Natural killer cell (primary cell): ENCODE results near the gene PRODH. TPM values are rescaled to one million over a fixed set of nuclear protein-coding genes. Genes with fewer than 3 reads are reported as not detected.
"Not testable (repeated sequence)": the region's sequence is repeated elsewhere in the genome, so short reads cannot be mapped to it uniquely, and the experiment has no call there.

Experiments
- ATAC-seq, 3 donors: fragments of 150-1000 bp in 2 of 3; fragments of 200-7000 bp in 1 of 3; cut with Tn5 transposase; 1 replicate in 1 of 3; 2 replicates in 2 of 3; pipeline ENCODE4 v1.10.0; 2021; ENCODE audit warnings: mild to moderate bottlenecking in 2 of 3, moderate library complexity in 2 of 3
- DNase-seq, 2 donors: peaks; one replicate each; pipeline versions ENCODE4 v3.0.0 to v3.0.0-alpha.2; 2013 to 2021; ENCODE audit warnings: mixed read lengths in 1 of 2
- H3K27ac ChIP-seq: one replicate; pipeline ENCODE4 v1.5.1; 2013; ENCODE audit warnings: mild to moderate bottlenecking, low read length
- H3K27me3 ChIP-seq: one replicate; pipeline ENCODE4 v1.6.1; 2013; ENCODE audit warnings: low read length; ENCODE audit not compliant: control insufficient read depth, insufficient read depth
- H3K36me3 ChIP-seq: one replicate; pipeline ENCODE4 v1.6.1; 2013; ENCODE audit warnings: low read length; ENCODE audit not compliant: control insufficient read depth, insufficient read depth
- H3K4me1 ChIP-seq: one replicate; pipeline ENCODE4 v1.6.1; 2013; ENCODE audit warnings: low read length; ENCODE audit not compliant: control insufficient read depth, insufficient read depth
- H3K4me3 ChIP-seq: one replicate; pipeline ENCODE4 v1.5.1; 2013; ENCODE audit warnings: low read length
- H3K9me3 ChIP-seq: one replicate; pipeline ENCODE4 v1.6.1; 2013; ENCODE audit warnings: low read length; ENCODE audit not compliant: control insufficient read depth, insufficient read depth
- H3K27ac Mint-ChIP-seq, 2 donors: one replicate each; pipeline ENCODE4 v1.8.0; 2022; ENCODE audit warnings: mild to moderate bottlenecking in 2 of 2, mixed read lengths in 2 of 2, moderate library complexity in 1 of 2
- H3K27me3 Mint-ChIP-seq, 2 donors: one replicate each; pipeline ENCODE4 v1.8.0; 2022; ENCODE audit warnings: low read depth in 2 of 2, mixed read lengths in 2 of 2
- H3K36me3 Mint-ChIP-seq: one replicate; pipeline ENCODE4 v1.8.0; 2022; ENCODE audit warnings: mixed read lengths
- H3K4me1 Mint-ChIP-seq, 2 donors: one replicate each; pipeline ENCODE4 v1.8.0; 2022; ENCODE audit warnings: mixed read lengths in 2 of 2
- H3K4me3 Mint-ChIP-seq: one replicate; pipeline ENCODE4 v1.8.0; 2022; ENCODE audit warnings: mild to moderate bottlenecking, moderate library complexity, mixed read lengths
- H3K9me3 Mint-ChIP-seq, 2 donors: one replicate each; pipeline ENCODE4 v1.8.0; 2022; ENCODE audit warnings: mixed read lengths in 2 of 2
- CTCF ChIP-seq: fragments of 200-600 bp; IDR thresholded peaks from one replicate; pipeline ENCODE4 v1.8.0; 2022; ENCODE audit warnings: antibody characterized with exemption
- WGBS: methylation state at CpG from one replicate; pipeline ENCODE4 v1.1.7; 2013; ENCODE audit warnings: missing lambda C conversion rate; ENCODE audit not compliant: insufficient coverage; 5-methylcytosine and 5-hydroxymethylcytosine counted together
- intact Hi-C: fragments of 100-400 bp; cut with micrococcal nuclease; formaldehyde crosslinking; loops from one replicate; pipeline ENCODE4 v1.14.2; 2022
- total RNA-seq, 4 donors: library from RNA; stranded (reverse); fragments of 120-200 nt in 1 of 4; gene quantifications; one replicate each; pipeline versions ENCODE4 v1.2.3 to v1.2.4, GENCODE V29; 2013 to 2022

The PRODH gene
- total RNA-seq, 3 donors from 2014 or later (not counting 1 experiment from before 2014, with no cell fraction given): not detected

GRCh38 chr22:18912264-18912946 lies 23.7 kb downstream of the PRODH start:
- H3K4me3 Mint-ChIP-seq, H3K27me3 Mint-ChIP-seq, H3K36me3 Mint-ChIP-seq, H3K4me1 ChIP-seq, H3K36me3 ChIP-seq, H3K27ac ChIP-seq, H3K9me3 Mint-ChIP-seq, H3K27me3 ChIP-seq, DNase-seq, H3K27ac Mint-ChIP-seq, H3K4me1 Mint-ChIP-seq, H3K4me3 ChIP-seq, ATAC-seq, intact Hi-C loops, H3K9me3 ChIP-seq: not testable (repeated sequence)
- WGBS: no CpG with 5 or more reads among the region's 10 CpGs

GRCh38 chr22:18911535-18911934 lies 24.6 kb downstream of the PRODH start:
- H3K4me3 Mint-ChIP-seq, H3K36me3 ChIP-seq, H3K4me1 Mint-ChIP-seq, H3K9me3 Mint-ChIP-seq, intact Hi-C loops, DNase-seq, H3K27me3 Mint-ChIP-seq, H3K4me1 ChIP-seq, H3K36me3 Mint-ChIP-seq, H3K27me3 ChIP-seq, ATAC-seq, H3K27ac ChIP-seq, H3K4me3 ChIP-seq, H3K27ac Mint-ChIP-seq, H3K9me3 ChIP-seq: not testable (repeated sequence)
- no CpG with 5 or more reads among the region's 2 CpGs for WGBS

GRCh38 chr22:18909556-18909955 lies 26.5 kb downstream of the PRODH start:
- Histone ChIP-seq H3K4me3 (no peak overlapping the region), H3K27me3 (no peaks in the 10 kb centered on the region), H3K27ac (no peak overlapping the region), H3K4me1 (no peaks in the 10 kb centered on the region), H3K9me3 (no peaks in the 10 kb centered on the region), H3K36me3 (no peaks in the 10 kb centered on the region)
- no peaks in the 10 kb centered on the region for H3K9me3 Mint-ChIP-seq
- ATAC-seq (no peak), DNase-seq (no peak)
- no peak for TF ChIP-seq CTCF
- H3K27me3 Mint-ChIP-seq: no peaks in the 10 kb centered on the region
- H3K27ac Mint-ChIP-seq: no peak overlapping the region
- WGBS: no CpG with 5 or more reads among the region's 5 CpGs
- no peak overlapping the region for H3K4me3 Mint-ChIP-seq
- no peaks in the 10 kb centered on the region for H3K4me1 Mint-ChIP-seq
- intact Hi-C loops: no loop called here
- H3K36me3 Mint-ChIP-seq: no peaks in the 10 kb centered on the region

- no peaks in the 10 kb centered on the region for H3K27me3 ChIP-seq
- no peak for TF ChIP-seq CTCF
- DNase-seq: no peak
- no peaks in the 10 kb centered on the region for H3K36me3 ChIP-seq
- Mint-ChIP-seq H3K4me3 (no peak overlapping the region), H3K27me3 (no peaks in the 10 kb centered on the region), H3K27ac (no peak overlapping the region), H3K36me3 (no peaks in the 10 kb centered on the region), H3K9me3 (no peaks in the 10 kb centered on the region), H3K4me1 (no peaks in the 10 kb centered on the region)
- no peak for ATAC-seq
- no CpG with 5 or more reads among the region's 13 CpGs for WGBS
- no peaks in the 10 kb centered on the region for H3K4me1 ChIP-seq
- no peak overlapping the region for H3K27ac ChIP-seq
- intact Hi-C loops: no loop called here
- H3K9me3 ChIP-seq: no peaks in the 10 kb centered on the region
- no peak overlapping the region for H3K4me3 ChIP-seq
These were observed 29.2 kb downstream of the PRODH start for GRCh38 chr22:18906896-18907295.

GRCh38 chr22:18906410-18906745 lies 29.7 kb downstream of the PRODH start:
- H3K27ac Mint-ChIP-seq, H3K4me3 Mint-ChIP-seq, H3K4me1 ChIP-seq, H3K4me1 Mint-ChIP-seq, H3K27me3 ChIP-seq, H3K9me3 Mint-ChIP-seq, DNase-seq, H3K27me3 Mint-ChIP-seq, intact Hi-C loops, H3K27ac ChIP-seq, H3K36me3 Mint-ChIP-seq, H3K9me3 ChIP-seq, H3K4me3 ChIP-seq, H3K36me3 ChIP-seq: not testable (repeated sequence)
- peak in 1 of 3 donors; percentile 15 for ATAC-seq
- no CpG with 5 or more reads among the region's 36 CpGs for WGBS
